Stimulated activated CD8-positive, alpha-beta memory T cell treated with anti-CD3 and anti-CD28 coated beads, Interleukin-2, amount 100 ng/mL, for 48 hours (primary cell): ENCODE results near the gene TAC1.
"Not testable (repeated sequence)": the region's sequence is repeated elsewhere in the genome, so short reads cannot be mapped to it uniquely, and the experiment has no call there.

Experiments used
- DNase-seq, 2 donors: peaks; one replicate each; pipeline ENCODE4 v3.0.0-alpha.2; 2020; ENCODE audit warnings: low read depth in 2 of 2

Gene TAC1, protein sequence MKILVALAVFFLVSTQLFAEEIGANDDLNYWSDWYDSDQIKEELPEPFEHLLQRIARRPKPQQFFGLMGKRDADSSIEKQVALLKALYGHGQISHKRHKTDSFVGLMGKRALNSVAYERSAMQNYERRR

DNA sequence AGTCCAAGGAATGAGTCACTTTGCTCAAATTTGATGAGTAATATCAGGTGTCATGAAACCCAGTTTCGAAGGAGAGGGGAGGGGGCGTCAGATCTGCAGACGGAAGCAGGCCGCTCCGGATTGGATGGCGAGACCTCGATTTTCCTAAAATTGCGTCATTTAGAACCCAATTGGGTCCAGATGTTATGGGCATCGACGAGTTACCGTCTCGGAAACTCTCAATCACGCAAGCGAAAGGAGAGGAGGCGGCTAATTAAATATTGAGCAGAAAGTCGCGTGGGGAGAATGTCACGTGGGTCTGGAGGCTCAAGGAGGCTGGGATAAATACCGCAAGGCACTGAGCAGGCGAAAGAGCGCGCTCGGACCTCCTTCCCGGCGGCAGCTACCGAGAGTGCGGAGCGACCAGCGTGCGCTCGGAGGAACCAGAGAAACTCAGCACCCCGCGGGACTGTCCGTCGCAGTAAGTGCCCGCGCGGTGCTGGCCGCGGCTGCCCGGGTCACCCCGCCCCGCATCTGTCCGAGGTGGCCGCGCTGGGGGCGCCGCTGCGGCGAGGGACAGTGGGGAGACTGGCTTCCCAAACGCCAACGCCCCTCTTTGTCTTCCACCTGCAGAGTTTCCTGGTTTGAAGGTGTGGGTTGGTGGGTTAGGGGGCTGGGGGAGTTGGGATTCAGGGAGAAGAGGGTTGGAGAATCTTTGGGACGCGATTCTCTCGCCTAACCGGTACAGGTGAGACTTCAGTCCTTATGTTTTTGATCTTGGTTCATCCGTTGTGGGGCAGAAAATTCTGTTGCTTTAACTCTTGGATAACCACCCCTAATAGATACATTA, at the start of gene TAC1:
TAC1 (plus strand) TSS at position 351 of the 829 bp plus-strand sequence. CDS start 527 bp downstream, outside the sequence.
- no peak for DNase-seq

DNA sequence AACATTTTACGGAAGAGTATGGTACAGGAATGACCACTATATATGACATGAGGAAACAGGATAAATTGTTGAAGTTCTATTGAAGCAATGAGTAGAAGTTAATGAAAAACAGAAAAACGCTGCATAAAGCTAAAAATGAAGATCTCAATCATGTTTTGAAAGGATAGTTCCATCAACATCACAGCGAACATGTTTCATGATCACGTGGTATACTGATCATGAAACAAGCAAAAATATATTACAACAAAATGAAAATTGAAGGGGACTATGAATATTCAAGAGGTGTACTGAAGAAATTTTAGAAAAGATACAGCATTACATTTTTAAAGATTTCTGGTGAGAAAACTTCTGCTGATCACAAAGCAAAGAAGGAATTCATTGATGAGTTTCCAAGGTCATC, 45.9 kb upstream of the TAC1 start:
- no peak for DNase-seq

DNA sequence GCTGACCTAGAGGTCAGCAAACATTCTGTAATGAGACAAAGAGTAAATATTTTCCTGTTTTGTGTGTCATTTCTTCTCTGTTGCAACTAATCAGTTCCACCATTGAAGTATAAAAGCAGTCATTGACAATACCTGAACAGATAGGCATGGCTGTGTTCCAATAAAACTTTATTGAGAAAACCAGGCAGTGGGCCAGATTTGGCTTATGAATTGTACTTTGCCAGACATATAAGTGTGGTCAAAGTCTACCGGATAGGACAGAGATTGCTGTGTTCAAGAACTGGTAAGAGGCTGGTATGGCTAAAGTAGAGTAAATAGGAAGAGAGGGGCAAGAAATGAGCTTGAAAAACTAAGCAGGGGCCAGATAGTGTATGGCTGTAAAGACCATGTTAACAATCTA, 38.3 kb upstream of the TAC1 start:
- DNase-seq, result no peak

DNA sequence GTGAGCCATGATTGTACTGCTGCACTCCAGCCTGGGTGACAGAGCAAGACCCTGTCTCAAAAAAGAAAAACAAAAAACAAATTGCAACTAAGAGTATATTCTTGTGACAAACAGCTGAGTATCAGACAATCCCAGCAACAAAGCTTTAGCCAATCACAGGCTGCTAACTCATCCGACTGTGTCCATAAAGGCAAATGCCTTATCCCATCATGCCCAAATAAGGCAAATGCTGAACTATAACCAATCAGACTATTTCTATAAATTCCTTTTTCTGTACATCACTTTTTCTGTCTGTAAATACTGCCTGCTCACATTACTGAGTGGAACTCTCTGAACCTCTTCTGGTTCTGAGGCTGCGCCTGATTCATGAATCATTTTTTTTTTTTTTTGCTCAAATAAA, 37.5 kb upstream of the TAC1 start:
- DNase-seq, result no peak

DNA sequence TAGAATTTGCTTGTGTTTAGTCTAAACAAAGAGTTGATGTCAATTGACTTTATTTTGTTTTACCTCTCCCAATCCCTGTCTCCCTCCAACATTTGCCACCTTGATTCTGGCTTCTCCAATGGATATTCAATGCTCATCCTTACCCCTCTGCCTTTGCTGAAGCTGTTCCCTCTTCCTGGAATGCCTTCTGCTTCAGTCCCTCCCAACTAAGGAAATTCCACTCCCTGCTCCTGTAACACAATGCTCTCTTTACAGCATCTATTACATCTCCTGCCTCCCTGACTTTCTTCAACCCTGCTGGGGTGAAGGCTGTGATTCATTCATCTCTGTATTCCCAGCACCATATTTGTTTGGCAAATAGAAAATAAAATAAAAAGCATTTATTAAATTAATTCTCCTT, 34.5 kb upstream of the TAC1 start:
- DNase-seq, result no peak

DNA sequence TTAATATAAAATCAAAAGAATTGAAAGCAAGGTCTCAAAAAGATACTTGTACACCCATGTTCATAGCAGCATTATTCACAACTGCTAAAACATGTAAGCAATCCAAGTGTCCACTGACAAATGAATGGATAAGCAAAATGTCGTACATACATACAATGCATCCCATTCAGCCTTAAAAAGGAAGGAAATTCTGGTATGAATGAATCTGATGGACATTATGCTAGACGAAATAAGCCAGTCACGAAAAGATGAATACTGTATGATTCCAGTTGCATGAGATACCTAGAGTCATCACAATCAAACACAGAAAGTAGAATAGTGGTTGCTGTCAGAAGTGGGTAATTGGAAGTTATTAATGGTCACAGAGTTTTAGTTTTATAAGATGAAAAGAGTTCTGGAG, 9.5 kb upstream of the TAC1 start:
- DNase-seq, result no peak

DNA sequence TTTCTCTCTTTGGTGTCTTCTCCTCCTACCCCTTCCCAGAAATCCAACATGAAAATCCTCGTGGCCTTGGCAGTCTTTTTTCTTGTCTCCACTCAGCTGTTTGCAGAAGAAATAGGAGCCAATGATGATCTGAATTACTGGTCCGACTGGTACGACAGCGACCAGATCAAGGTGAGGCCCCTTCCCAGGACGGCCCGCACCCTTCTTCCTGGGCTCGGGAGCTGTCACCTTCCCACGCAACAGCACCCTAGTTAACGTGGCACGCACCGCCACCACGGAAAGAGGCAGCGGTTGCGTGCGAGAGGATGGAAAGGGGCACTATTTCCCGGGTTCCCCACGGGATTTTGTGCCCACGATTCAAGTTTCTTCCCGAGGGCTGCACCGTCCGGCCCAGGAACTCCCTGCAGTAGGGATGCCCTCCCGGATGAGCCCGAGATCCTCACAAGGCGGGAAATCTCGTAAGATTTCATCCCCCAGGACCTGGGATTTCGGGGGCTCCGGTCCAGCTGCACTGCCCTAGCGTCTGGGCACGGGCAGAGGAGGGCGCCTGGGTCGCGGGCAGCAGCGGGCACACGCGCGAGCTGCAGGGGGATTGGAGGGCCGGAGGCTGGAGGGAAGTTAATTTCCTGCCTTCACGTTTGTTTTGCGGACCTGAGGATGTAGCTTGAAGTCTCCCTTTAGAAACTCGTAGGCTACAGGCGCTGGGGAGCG, 834 bp downstream of the TAC1 start:
- DNase-seq, result no peak

DNA sequence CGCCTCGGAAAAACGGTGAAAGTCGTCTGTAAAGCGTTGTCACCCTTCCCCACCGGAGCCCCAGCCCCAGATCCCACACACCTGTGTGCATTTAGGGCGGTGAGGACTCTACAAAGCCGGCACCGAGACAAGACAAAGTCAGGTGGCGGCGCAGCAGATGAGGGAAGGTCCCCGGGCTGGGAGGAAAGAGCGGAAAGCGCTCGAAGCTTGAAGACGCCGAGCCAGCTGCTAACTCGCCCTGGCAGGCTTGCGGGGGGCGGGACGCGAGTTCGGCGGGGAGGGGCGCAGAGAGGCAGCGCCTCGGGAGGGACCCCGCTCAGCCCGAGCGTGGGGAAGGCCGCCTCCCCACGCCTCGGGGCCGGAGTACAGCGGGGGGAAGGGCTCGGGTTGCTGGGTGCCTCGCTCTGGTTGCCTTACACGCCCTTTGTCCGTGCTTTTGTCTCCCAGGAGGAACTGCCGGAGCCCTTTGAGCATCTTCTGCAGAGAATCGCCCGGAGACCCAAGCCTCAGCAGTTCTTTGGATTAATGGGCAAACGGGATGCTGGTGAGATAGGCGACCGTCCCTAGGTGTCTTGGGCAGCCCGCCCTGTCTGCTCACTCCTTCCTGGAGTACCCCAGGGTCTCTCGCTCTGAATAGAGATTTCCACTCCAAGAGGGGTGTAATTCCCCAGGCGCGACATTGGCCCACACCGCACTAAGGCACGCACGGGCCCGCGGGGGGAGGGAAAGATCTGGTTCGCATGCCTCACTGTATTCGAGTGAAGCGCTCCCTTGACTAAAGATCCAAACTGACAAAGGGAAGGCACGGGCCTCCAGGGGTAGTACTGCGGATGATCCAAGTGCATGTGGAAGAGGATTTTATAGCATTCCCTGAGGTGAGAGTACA, 1.6 kb downstream of the TAC1 start:
- no peak for DNase-seq

DNA sequence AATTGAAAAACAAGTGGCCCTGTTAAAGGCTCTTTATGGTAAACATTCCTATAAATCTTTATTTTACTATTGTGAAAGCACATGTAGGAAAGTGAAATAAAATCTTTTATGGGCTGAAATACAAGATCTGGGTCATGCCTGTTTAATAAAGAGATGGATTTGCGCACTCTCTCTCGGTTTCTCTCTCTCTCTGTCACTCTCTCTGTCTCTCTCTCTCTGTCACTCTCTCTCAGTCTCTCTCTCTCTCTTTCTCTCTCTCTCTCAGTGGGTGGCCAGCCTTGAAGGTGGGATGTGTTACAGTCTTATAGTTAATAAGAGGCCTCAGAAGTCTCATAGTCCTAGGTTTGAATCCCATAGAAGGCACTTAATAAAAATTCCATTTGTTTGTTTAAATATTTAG, 2.4 kb downstream of the TAC1 start:
- DNase-seq, result no peak

DNA sequence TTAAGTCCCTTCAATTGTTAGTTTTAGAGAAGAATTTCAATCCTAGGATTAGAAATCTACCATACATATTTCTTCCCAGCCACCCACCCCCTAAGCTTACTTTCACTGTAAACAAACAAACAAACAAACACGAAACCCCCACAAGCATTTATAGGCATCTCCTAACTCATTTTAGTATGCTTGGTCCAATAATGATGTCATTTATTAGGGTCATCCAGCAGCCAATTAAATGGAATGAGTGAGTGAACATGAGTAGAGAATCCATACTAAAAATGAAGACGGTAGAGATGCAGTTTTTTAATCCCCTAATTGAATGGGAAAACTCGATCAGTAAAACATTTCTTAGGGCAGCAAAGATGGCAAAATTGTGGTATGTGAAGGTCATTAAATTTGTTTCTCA, 3.2 kb downstream of the TAC1 start:
- no peak for DNase-seq

DNA sequence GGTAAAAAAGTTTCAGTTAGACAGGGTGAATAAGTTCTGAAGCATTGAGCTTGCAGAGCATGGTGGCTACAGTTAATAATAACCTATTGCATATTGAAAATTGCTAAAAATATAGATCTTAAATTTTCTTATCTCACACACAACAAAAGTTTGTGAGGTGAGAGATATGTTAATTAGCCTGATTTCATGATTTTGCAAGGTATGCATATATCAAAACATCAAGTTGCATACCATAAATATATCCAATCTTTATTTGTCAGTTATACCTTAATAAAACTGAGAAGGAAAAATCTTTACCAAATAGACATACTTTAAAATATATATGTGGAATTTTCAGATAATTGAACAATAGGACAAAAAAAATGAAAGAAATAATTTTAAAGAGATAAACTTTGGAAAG, 16.6 kb downstream of the TAC1 start:
- no peak for DNase-seq

DNA sequence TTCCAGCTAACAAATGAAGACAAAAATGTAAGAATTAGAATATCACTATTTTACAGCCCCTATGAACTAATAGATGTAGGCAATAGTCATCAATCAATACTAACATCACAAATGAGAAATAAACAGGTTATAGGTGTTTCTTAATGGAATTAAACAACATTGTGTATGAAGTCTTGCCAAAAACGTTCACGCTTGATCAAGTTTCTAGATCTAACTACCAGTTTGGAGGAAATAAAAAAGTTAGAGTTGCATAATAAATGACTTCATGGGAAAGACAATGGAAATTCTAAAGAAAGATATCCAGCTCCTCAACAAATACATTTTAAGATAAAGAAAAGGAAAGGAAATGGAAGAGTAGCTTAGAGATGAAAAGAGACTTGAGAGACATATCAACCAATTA, 19.7 kb downstream of the TAC1 start:
- DNase-seq, result no peak

DNA sequence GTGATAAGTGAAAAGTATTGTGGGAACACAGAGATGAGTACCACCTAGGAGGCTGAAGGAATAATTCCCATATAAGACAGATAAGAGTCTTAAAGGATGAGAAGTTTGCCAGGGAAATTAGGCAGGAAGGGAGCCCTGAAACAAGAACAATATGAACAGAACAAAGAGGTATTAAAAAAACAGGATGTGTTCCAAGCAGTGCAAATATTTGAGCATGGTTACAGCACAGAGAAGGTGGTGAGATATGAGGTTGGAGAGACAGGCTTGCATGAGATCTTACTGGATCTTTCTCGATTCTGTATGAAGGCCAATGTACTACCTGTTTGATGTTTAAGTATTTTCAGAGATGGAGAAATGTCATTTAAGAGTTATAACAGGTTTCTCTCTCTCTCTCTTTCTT, 20.3 kb downstream of the TAC1 start:
- DNase-seq, result no peak

DNA sequence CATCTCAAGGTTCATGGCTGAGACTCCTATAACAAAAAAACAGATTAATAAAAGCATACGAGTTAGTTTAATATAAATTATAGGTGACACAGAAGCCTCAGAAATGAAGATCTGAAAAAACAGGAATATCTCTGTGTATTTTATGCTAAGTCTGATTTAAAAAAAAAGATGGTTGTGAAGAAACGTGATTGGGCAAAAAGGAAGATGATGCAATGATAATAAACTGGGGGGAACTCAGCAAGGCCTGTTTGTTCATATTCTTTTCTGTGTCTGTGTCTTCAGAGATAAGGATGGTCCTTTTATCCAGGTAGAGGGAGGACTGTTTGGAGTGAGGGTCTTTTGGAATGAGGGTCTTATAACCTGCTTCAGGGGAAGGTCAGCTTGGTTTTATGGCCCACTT, 25.9 kb downstream of the TAC1 start:
- DNase-seq, result no peak

DNA sequence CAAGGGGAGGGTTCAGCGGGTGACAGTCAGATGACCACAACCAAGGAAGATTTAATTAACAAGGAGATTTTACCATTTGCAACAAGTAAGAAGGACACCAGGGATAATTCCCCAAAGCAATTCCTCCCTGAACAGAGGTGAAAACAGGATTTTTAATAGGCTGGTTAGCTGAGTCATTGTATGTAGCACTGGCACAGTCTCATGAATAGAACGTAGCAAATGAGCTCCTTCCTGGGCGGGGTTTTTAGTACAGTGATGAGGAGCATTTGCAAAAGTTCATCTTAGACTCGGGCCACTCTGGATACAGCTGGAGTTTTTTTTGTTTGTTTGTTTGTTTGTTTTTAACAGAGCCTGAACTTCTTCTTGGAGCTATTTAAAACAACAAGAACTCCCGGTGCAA, 39.0 kb downstream of the TAC1 start:
- no peak for DNase-seq

DNA sequence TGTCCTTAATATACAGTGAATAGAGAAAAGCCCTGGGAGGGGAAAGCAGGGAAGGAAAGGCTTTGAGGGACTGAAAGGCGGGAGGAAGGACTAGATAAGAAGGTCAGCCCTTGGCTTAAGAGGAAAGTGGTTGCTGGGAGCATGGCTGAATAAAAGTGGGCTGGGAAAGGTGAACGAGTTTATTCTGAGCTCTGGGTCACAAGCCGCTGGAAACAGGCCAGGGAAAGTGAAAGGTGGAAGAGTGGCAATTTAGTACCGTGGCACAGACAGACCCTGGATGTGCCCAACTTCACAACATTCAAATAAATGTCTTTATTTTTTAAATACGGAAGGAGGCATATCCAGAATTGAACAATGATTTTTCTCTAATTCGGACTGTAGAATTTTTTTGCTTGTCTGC, 39.7 kb downstream of the TAC1 start:
- no peak for DNase-seq

DNA sequence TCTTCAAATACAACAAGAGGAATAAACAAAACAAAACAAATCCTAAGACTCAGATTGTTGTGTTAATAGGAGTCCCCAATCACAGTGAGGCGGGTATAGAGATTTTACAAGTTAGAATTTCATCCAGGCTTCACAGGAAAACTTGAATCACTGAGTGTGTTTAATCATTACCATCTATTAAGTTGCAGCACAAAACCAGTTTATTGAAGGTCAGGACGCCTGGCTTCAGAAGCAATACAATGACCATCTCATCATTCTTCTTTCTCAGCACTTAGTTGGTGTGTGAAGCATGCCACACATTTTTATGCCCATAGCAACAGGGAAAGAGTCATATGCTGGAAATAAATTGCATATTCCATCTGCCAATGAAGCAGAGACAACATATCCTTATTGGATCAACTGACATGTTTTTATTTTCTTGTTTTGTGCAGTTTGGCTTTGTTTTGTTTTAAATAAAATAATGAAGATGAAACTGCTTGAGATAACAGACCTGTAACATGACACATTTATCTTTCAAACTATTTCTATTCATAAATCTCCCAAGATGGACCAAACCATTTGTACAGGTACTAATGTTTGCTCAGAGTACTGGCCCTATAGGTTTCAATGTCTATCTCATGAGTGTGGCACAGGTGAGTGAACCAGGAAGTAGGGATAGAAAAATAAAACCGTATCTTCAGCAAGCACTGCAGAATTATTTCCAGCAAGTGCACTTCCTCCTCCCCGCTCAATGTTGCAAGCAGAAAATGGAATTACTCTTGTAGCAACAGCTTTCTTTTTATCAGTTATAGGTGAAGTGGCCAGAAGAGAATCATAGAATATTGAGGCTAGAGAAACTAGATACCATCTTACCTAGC, 40.4 kb downstream of the TAC1 start:
- DNase-seq, result no peak

DNA sequence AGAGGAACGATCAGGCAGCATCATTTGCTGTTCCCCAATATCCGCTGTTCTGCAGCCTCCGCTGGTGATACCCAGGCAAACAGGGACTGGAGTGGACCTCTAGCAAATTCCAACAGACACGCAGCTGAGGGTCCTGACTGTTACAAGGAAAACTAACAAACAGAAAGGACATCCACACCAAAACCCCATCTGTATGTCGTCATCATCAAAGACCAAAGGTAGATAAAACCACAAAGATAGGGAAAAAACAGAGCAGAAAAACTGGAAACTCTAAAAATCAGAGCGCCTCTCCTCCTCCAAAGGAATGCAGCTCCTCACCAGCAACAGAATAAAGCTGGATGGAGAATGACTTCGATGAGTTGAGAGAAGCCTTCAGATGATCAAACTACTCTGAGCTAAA, 54.5 kb downstream of the TAC1 start:
- not testable (repeated sequence) for DNase-seq
